ENCODE measurements around the gene RPS6KB1.

- TF ChIP-seq CTCF (optimal IDR thresholded peaks at IDR 0.05 in 1 of 3, IDR thresholded peaks at IDR 0.05 in 1 of 3, conservative IDR thresholded peaks at IDR 0.05 in 1 of 3; ENCODE audit: extremely low read depth in 1 of 3, insufficient read depth in 2 of 3, low read length in 3 of 3) (no peak), EZH2 (IDR thresholded peaks at IDR 0.05; ENCODE audit: low read length) (no peak)
These were observed 2.2 kb upstream of the RPS6KB1 start for GRCh38 chr17:59890720-59891119.
